Activated CD8-positive, alpha-beta T cell treated with anti-CD3 and anti-CD28 coated beads for 36 hours (primary cell): Measurements from ENCODE around the gene GPR62. TPM values are rescaled to one million over a fixed set of nuclear protein-coding genes. Genes with fewer than 3 reads are reported as not detected.

Experiments used
- ATAC-seq: fragments of 200-7000 bp; cut with Tn5 transposase; one replicate; pipeline ENCODE4 v1.10.0; 2021; ENCODE audit warnings: mild to moderate bottlenecking, moderate library complexity
- CTCF ChIA-PET: fragments of 350-600 bp; sonication (Branson Sonifier 250); formaldehyde crosslinking; loops from one replicate; lab custom pipeline; 2021; ENCODE audit warnings: antibody characterized with exemption; lab: Charles Lee
- POLR2A ChIA-PET: fragments of 350-600 bp; sonication (Branson Sonifier 250); formaldehyde crosslinking; loops from one replicate; lab custom pipeline; 2021; ENCODE audit warnings: antibody characterized with exemption; lab: Charles Lee
- DNase-seq: peaks from one replicate; pipeline ENCODE4 v3.0.0-alpha.2; 2020
- H3K27ac Mint-ChIP-seq: one replicate; pipeline ENCODE4 v1.8.0; 2021; ENCODE audit warnings: mild to moderate bottlenecking, mixed read lengths
- H3K27me3 Mint-ChIP-seq: one replicate; pipeline ENCODE4 v1.8.0; 2021; ENCODE audit warnings: mixed read lengths
- H3K36me3 Mint-ChIP-seq: one replicate; pipeline ENCODE4 v1.8.0; 2021; ENCODE audit warnings: low read depth, mixed read lengths
- H3K4me1 Mint-ChIP-seq: one replicate; pipeline ENCODE4 v1.8.0; 2021; ENCODE audit warnings: low read depth, mixed read lengths
- H3K4me3 Mint-ChIP-seq: one replicate; pipeline ENCODE4 v1.8.0; 2021; ENCODE audit warnings: mild to moderate bottlenecking, moderate library complexity, mixed read lengths
- H3K9me3 Mint-ChIP-seq: one replicate; pipeline ENCODE4 v1.8.0; 2021; ENCODE audit warnings: mixed read lengths
- intact Hi-C: fragments of 100-400 bp; cut with micrococcal nuclease; formaldehyde crosslinking; loops from one replicate; pipeline ENCODE4 v1.10.0; 2022
- total RNA-seq, 2 experiments: library from RNA; stranded (reverse); gene quantifications; one replicate each; pipeline ENCODE4 v1.2.3, GENCODE V29; 2021
- TF ChIP-seq, protein P1 (sequence below): fragments of 200-600 bp; IDR thresholded peaks from one replicate; pipeline ENCODE4 v1.8.0; 2022; ENCODE audit warnings: antibody characterized with exemption, mild to moderate bottlenecking

The GPR62 gene
- total RNA-seq, 2 experiments from 2014 or later: not detected

DNA sequence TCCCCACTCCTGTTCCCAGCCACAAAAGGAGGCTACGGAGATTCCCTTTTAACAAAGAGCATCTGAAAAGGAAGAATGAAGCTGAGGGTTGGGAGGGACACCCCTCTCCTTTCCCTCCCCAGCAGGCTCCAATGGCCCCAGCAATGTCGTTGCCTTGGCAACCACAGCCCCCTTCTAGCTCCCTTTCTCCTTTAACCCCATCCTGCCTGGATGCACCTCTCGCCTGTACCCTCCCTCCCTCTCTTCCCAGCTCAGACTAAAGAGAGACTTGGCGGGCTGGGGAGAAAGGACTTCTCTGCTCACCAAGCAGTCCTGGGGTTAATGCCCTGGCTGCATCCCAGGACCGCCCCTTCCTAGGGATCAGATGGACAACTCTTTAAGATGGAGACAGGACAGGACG, 47.6 kb downstream of the GPR62 start:
- ChIA-PET POLR2A (interaction anchor here (0.6 to 1.1 kb wide), 2 partner anchors 54 to 855 kb away, joined by 3 read pairs; partner anchors contain the start of gene DUSP7), CTCF (interaction anchor here (0.6 to 6.2 kb wide), 14 partner anchors 12 to 238 kb away, joined by 3 to 92 read pairs (median 6); partner anchors contain the start of genes ABHD14B, DUSP7, PARP3 and RRP9)
- Mint-ChIP-seq H3K4me1 (peaks cover 10% of the 10 kb centered on the region), H3K9me3 (no peaks in the 10 kb centered on the region), H3K4me3 (no peak overlapping the region), H3K27me3 (no peaks in the 10 kb centered on the region), H3K36me3 (no peaks in the 10 kb centered on the region), H3K27ac (no peak overlapping the region)
- intact Hi-C loops: loop anchor here (5.0 kb wide), 1 partner anchor 50 kb away; no protein-coding TSS in a partner anchor
- DNase-seq: no peak
- no peak for ATAC-seq
- TF ChIP-seq, protein P1, sequence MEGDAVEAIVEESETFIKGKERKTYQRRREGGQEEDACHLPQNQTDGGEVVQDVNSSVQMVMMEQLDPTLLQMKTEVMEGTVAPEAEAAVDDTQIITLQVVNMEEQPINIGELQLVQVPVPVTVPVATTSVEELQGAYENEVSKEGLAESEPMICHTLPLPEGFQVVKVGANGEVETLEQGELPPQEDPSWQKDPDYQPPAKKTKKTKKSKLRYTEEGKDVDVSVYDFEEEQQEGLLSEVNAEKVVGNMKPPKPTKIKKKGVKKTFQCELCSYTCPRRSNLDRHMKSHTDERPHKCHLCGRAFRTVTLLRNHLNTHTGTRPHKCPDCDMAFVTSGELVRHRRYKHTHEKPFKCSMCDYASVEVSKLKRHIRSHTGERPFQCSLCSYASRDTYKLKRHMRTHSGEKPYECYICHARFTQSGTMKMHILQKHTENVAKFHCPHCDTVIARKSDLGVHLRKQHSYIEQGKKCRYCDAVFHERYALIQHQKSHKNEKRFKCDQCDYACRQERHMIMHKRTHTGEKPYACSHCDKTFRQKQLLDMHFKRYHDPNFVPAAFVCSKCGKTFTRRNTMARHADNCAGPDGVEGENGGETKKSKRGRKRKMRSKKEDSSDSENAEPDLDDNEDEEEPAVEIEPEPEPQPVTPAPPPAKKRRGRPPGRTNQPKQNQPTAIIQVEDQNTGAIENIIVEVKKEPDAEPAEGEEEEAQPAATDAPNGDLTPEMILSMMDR: no peak

DNA sequence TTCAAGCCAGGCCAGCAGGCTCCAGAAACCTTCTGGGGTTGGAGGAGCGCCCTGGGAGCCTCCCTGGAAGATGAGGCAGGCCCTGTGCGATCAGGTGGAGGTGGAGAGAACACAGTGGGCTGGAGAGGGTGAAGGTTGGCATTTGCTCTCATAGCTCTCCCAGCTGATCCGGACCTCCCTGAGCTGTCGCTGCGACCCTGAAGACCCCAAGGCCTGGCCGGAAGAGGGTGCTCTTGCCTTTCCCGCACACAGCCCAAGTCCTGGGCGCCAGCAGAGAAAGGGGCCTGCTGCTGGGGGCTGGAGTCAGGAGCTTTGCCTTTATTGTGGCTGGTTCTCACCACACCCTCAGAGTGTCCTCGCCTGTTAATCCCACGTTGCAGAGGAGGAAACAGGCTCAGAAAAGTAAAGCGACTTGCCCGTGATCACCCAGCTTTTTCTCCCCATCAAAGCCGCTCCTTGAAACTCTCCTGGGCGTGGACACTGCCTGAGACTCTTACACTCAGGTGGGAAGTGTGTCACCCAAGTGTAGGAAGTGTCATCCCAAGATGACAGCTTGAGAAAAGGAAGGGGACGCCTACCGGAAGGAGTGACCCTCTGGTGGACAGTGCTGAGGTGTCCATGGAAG, 49.1 kb downstream of the GPR62 start:
- intact Hi-C loops: loop anchor here (5.0 kb wide), 1 partner anchor 48 kb away; no protein-coding TSS in a partner anchor
- Mint-ChIP-seq H3K27me3 (no peaks in the 10 kb centered on the region), H3K4me1 (peaks cover 10% of the 10 kb centered on the region), H3K36me3 (no peaks in the 10 kb centered on the region), H3K27ac (no peak overlapping the region), H3K4me3 (no peak overlapping the region), H3K9me3 (no peaks in the 10 kb centered on the region)
- CTCF ChIA-PET: interaction anchor here (1.2 to 6.2 kb wide), 5 partner anchors 9 to 142 kb away, joined by 3 to 92 read pairs (median 74); partner anchors contain the start of gene DUSP7
- ATAC-seq (no peak), DNase-seq (no peak)
- POLR2A ChIA-PET: interaction anchor here (0.8 kb wide), 1 partner anchor 50 kb away, joined by 3 read pairs; no protein-coding TSS in a partner anchor
- TF ChIP-seq, protein P1: no peak

DNA sequence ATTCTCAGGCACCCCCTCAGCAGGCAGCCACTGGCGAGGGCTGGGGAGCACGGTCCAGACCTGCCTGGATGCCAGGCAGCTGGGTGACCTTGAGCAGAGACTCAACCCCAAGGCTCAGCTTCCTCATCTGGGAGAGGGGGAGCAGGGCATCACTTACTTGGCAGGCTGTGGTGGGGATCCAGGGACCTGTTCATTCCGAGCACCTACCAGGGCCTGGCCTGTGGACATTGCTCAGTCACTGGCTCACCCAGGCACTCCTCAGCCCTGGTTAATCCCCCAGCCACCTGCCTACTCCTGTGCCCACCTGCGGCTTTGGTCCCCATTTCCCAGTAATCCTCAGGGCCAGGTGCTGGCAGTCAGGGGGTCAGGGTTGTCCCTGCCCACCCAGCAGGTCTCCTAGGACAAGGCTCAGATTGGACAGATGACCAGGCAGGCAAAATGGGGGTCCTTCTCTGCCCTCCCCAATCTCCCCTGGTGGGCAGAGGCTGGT, 49.8 kb downstream of the GPR62 start:
- H3K36me3 Mint-ChIP-seq: no peaks in the 10 kb centered on the region

GRCh38 chr3:52005571-52005986, 50.4 kb downstream of the GPR62 start:
- POLR2A ChIA-PET: interaction anchor here (1.2 kb wide), 1 partner anchor 10 kb away, joined by 3 read pairs; the partner anchor contains the start of gene RPL29
- CTCF ChIA-PET: interaction anchor here (0.9 to 6.2 kb wide), 3 partner anchors 113 to 141 kb away, joined by 3 to 83 read pairs (median 3); no protein-coding TSS in a partner anchor
- Mint-ChIP-seq H3K27me3 (no peaks in the 10 kb centered on the region), H3K27ac (no peak overlapping the region), H3K4me1 (peaks cover 10% of the 10 kb centered on the region), H3K9me3 (no peaks in the 10 kb centered on the region), H3K36me3 (no peaks in the 10 kb centered on the region), H3K4me3 (no peak overlapping the region)
- DNase-seq (no peak), ATAC-seq (no peak)
- intact Hi-C loops: no loop called here
- TF ChIP-seq, protein P1: no peak

More for the DNA sequence above, 49.8 kb downstream of the GPR62 start:
- Mint-ChIP-seq H3K4me1 (peaks cover 10% of the 10 kb centered on the region), H3K4me3 (no peak overlapping the region), H3K27ac (no peak overlapping the region), H3K27me3 (no peaks in the 10 kb centered on the region), H3K9me3 (no peaks in the 10 kb centered on the region)
- TF ChIP-seq, protein P1: no peak
- POLR2A ChIA-PET: interaction anchor here (1.2 kb wide), 1 partner anchor 9 kb away, joined by 3 read pairs; the partner anchor contains the start of gene RPL29
- intact Hi-C loops: loop anchor here (5.0 kb wide), 1 partner anchor 47 kb away; no protein-coding TSS in a partner anchor
- CTCF ChIA-PET: interaction anchor here (1.2 to 6.2 kb wide), 4 partner anchors 36 to 142 kb away, joined by 3 to 92 read pairs (median 78); partner anchors contain the start of gene DUSP7
- DNase-seq (no peak), ATAC-seq (no peak)
